ENCODE data around the gene KRTDAP. TPM values are rescaled to one million over a fixed set of nuclear protein-coding genes. Genes with fewer than 3 reads are reported as not detected.

KRTDAP gene
- total and polyA plus RNA-seq, 2 donors (not counting 3 experiments of a cell fraction or from before 2014, with no cell fraction given), result not detected

- no peaks in the 10 kb centered on the region for H3K9me3 ChIP-seq (replicated peaks; ENCODE audit: control insufficient read depth, insufficient read depth, low read length)
- H3K79me2 ChIP-seq (ENCODE audit: control insufficient read depth, insufficient read depth, low read length), result no peaks in the 10 kb centered on the region
- no peaks in the 10 kb centered on the region for H4K20me1 ChIP-seq (replicated peaks; ENCODE audit: control insufficient read depth, extremely low read depth, insufficient read depth, low read length)
- no peaks in the 10 kb centered on the region for H3K4me1 ChIP-seq (ENCODE audit: control insufficient read depth, extremely low read depth, insufficient read depth, low read length)
- TF ChIP-seq MYC (IDR thresholded peaks at IDR 0.05; ENCODE audit: low read depth, low read length) (no peak), MAX (IDR thresholded peaks at IDR 0.05; ENCODE audit: insufficient read depth, insufficient read length) (no peak), GATA2 (IDR thresholded peaks at IDR 0.05; ENCODE audit: insufficient read depth, insufficient read length, low read depth, low read length) (no peak), FOS (IDR thresholded peaks at IDR 0.05; ENCODE audit: borderline replicate concordance, insufficient read depth, low read length) (no peak), POLR2A (IDR thresholded peaks at IDR 0.05; ENCODE audit: low read depth, low read length) (no peak), POLR2AphosphoS5 (IDR thresholded peaks at IDR 0.05; ENCODE audit: insufficient read depth, low read depth, low read length) (no peak), EZH2 (IDR thresholded peaks at IDR 0.05; ENCODE audit: borderline replicate concordance, low read depth, low read length, severe bottlenecking) (no peak), JUN (IDR thresholded peaks at IDR 0.05; ENCODE audit: borderline replicate concordance, insufficient read depth, insufficient read length, low read depth) (no peak), CTCF (IDR thresholded peaks at IDR 0.05; ENCODE audit: extremely low read depth in 1 of 2, insufficient read depth in 1 of 2, low read depth in 1 of 2, low read length in 2 of 2) (no peak)
- no peak overlapping the region for H2AFZ ChIP-seq (ENCODE audit: low read depth, low read length)
- no peak overlapping the region for H3K9ac ChIP-seq (replicated peaks; ENCODE audit: extremely low read depth, insufficient read depth, low read length)
- H3K27ac ChIP-seq (ENCODE audit: insufficient read depth, low read depth, low read length), result no peak overlapping the region
- BruUV-seq (replicated peaks), result no TSS peak
- CTCF ChIA-PET, result interaction anchor here (1.9 kb wide), 1 partner anchor 9 kb away, joined by 5 read pairs; no protein-coding TSS in a partner anchor
- DNase-seq (ENCODE audit: low read depth, low spot score) (no peak), FAIRE-seq (no peak)
- H3K27me3 ChIP-seq (ENCODE audit: control insufficient read depth in 2 of 2, insufficient read depth in 2 of 2, low read length in 2 of 2), result no peaks in the 10 kb centered on the region
- POLR2A ChIA-PET, result no interaction called here
- H3K9me1 ChIP-seq (replicated peaks; ENCODE audit: control insufficient read depth, extremely low read depth, insufficient read depth, low read length), result no peaks in the 10 kb centered on the region
- intact Hi-C loops (cut with micrococcal nuclease), result no loop called here
- dilution Hi-C loops (cut with MboI; ENCODE audit: extremely low pct_ligation_motif_present, low sequenced_read_pairs), result no loop called here
- H3K4me3 ChIP-seq (replicated peaks in 1 of 3; ENCODE audit: insufficient read depth in 1 of 3, low read depth in 1 of 3, low read length in 3 of 3), result no peak overlapping the region
- no peak overlapping the region for H3K4me2 ChIP-seq (ENCODE audit: insufficient read depth, low read length)
- H3K36me3 ChIP-seq (ENCODE audit: control insufficient read depth in 2 of 2, extremely low read depth in 1 of 2, insufficient read depth in 2 of 2, low read length in 2 of 2), result no peaks in the 10 kb centered on the region
Measured at GRCh38 chr19:35454663-35455062, 35.6 kb downstream of the KRTDAP start.
